GM12878 (cell line): ENCODE results near the gene RCBTB2. TPM values are rescaled to one million over a fixed set of nuclear protein-coding genes. Genes with fewer than 3 reads are reported as not detected.

ENCODE experiments used
- ATAC-seq: fragments of 200-7000 bp; cut with Tn5 transposase; 3 replicates; pipeline ENCODE4 v1.9.1; 2020; ENCODE audit warnings: mild to moderate bottlenecking, moderate library complexity
- BruUV-seq: library from RNA; stranded (reverse); fragments of 400-500 nt; replicated peaks from 2 replicates; lab custom pipeline; 2021; lab: Mats Ljungman, UMichigan
- CTCF ChIA-PET: fragments of 300-600 bp; sonication (Branson Sonifier 250); formaldehyde crosslinking; extraction: SDS; loops from one replicate; lab custom pipeline; 2021; ENCODE audit warnings: inconsistent platforms; lab: Yijun Ruan, JAX
- POLR2A ChIA-PET: fragments of 350-600 bp; formaldehyde crosslinking; extraction: SDS; loops from one replicate; lab custom pipeline; 2021; ENCODE audit warnings: inconsistent platforms; lab: Charles Lee
- RAD21 ChIA-PET: fragments of 300-600 bp; sonication (Branson Sonifier 250); formaldehyde crosslinking; loops from one replicate; lab custom pipeline; 2023; ENCODE audit warnings: antibody characterized with exemption; ENCODE audit not compliant: unreplicated experiment; lab: Charles Lee
- SMC1A ChIA-PET: fragments of 300-600 bp; sonication (Branson Sonifier 250); formaldehyde crosslinking; loops from one replicate; lab custom pipeline; 2023; ENCODE audit not compliant: unreplicated experiment, uncharacterized antibody; lab: Charles Lee
- DNase-seq: peaks from one replicate; pipeline ENCODE4 v3.0.0-alpha.2; 2011; ENCODE audit warnings: low read depth, low spot score
- FAIRE-seq: peaks from 3 replicates; lab custom pipeline; 2011; peaks lifted over from hg19 to GRCh38; lab: Jason Lieb, UNC
- H2AFZ ChIP-seq: 2 replicates; pipeline ENCODE4 v1.6.0; 2011; ENCODE audit warnings: low read depth, low read length, control low read depth; ENCODE audit not compliant: control insufficient read depth
- H3K27ac ChIP-seq: 2 replicates; pipeline ENCODE4 v1.5.1; 2011; ENCODE audit warnings: control low read depth; ENCODE audit not compliant: control insufficient read depth, insufficient read depth
- H3K27me3 ChIP-seq, 2 experiments: replicated peaks in 1 of 2; 2 replicates each; pipeline versions ENCODE4 v1.6.0 to v1.6.1; 2011; ENCODE audit warnings: low read length in 1 of 2; ENCODE audit not compliant: control insufficient read depth in 2 of 2, insufficient read depth in 2 of 2
- H3K36me3 ChIP-seq, 2 experiments: 2 replicates each; pipeline ENCODE4 v1.5.1; 2011; ENCODE audit warnings: low read length in 1 of 2; ENCODE audit not compliant: control insufficient read depth in 2 of 2, insufficient read depth in 2 of 2
- H3K4me1 ChIP-seq: 2 replicates; pipeline ENCODE4 v1.6.1; 2011; ENCODE audit warnings: mild to moderate bottlenecking, low read length, moderate library complexity, mixed read lengths; ENCODE audit not compliant: control insufficient read depth, insufficient read depth
- H3K4me2 ChIP-seq: 2 replicates; pipeline ENCODE4 v1.6.0; 2011; ENCODE audit warnings: control low read depth; ENCODE audit not compliant: control insufficient read depth, insufficient read depth
- H3K4me3 ChIP-seq: fragments of 200-600 bp; sonication (generic); 2 replicates; pipeline ENCODE4 v1.5.1; 2016
- H3K79me2 ChIP-seq: 2 replicates; pipeline ENCODE4 v1.6.0; 2011; ENCODE audit warnings: low read length; ENCODE audit not compliant: control insufficient read depth, insufficient read depth
- H3K9ac ChIP-seq: 2 replicates; pipeline ENCODE4 v1.8.0; 2011; ENCODE audit warnings: low read length, control low read depth, mixed read lengths; ENCODE audit not compliant: control insufficient read depth, insufficient read depth
- H3K9me3 ChIP-seq: replicated peaks from 3 replicates; pipeline ENCODE4 v1.5.1; 2011; ENCODE audit warnings: mild to moderate bottlenecking, low read length; ENCODE audit not compliant: control insufficient read depth, insufficient read depth
- H4K20me1 ChIP-seq: 2 replicates; pipeline ENCODE4 v1.6.0; 2011; ENCODE audit not compliant: control insufficient read depth, insufficient read depth
- ASH2L ChIP-seq: fragments of 300-600, 200-600 bp; sonication (generic); IDR thresholded peaks from 2 replicates; pipeline ENCODE4 v1.6.1; 2017; ENCODE audit warnings: low read depth, mild to moderate bottlenecking, borderline replicate concordance
- CBX3 ChIP-seq: fragments of 200-600 bp; sonication (generic); IDR thresholded peaks from 2 replicates; pipeline ENCODE4 v1.6.1; 2016; ENCODE audit warnings: low read depth, borderline replicate concordance
- CBX5 ChIP-seq: sonication (generic); IDR thresholded peaks from 2 replicates; pipeline ENCODE4 v1.6.1; 2016; ENCODE audit warnings: low read depth, moderate library complexity, mild to moderate bottlenecking, inconsistent platforms
- CHD4 ChIP-seq: fragments of 200-600 bp; sonication (generic); IDR thresholded peaks from 2 replicates; pipeline ENCODE4 v1.6.1; 2016; ENCODE audit warnings: mild to moderate bottlenecking
- PAX8 ChIP-seq: fragments of 450-650 bp; IDR thresholded peaks from 2 replicates; pipeline ENCODE4 v1.6.1; 2017; ENCODE audit warnings: mild to moderate bottlenecking, moderate library complexity
- RUNX3 ChIP-seq: IDR thresholded peaks from 2 replicates; pipeline ENCODE4 v1.6.1; 2012; ENCODE audit warnings: low read length, inconsistent platforms
- SIN3A ChIP-seq: IDR thresholded peaks from 2 replicates; pipeline ENCODE4 v1.6.1; 2012; ENCODE audit warnings: low read depth, low read length, improper control_type of control experiment
- SKIL ChIP-seq: fragments of 450-650 bp; IDR thresholded peaks from 2 replicates; pipeline ENCODE4 v1.6.1; 2017; ENCODE audit warnings: mild to moderate bottlenecking, low read depth, inconsistent platforms; ENCODE audit not compliant: poor library complexity, severe bottlenecking
- SPI1 ChIP-seq: IDR thresholded peaks from 2 replicates; pipeline ENCODE4 v1.6.1; 2011; ENCODE audit warnings: low read depth, mild to moderate bottlenecking, low read length, moderate library complexity, borderline replicate concordance; ENCODE audit not compliant: insufficient read depth
- TARDBP ChIP-seq: IDR thresholded peaks from 2 replicates; pipeline ENCODE4 v1.6.1; 2016; ENCODE audit warnings: borderline replicate concordance
- TBL1XR1 ChIP-seq: IDR thresholded peaks from 2 replicates; pipeline ENCODE4 v1.6.1; 2012; ENCODE audit warnings: low read depth, low read length, improper control_type of control experiment
- YBX1 ChIP-seq: fragments of 450-650 bp; IDR thresholded peaks from 2 replicates; pipeline ENCODE4 v1.6.1; 2016; ENCODE audit warnings: antibody characterized with exemption
- WGBS: methylation state at CpG from one replicate; pipeline ENCODE4 v1.1.6; 2016; ENCODE audit warnings: low lambda C conversion rate; ENCODE audit not compliant: insufficient replicate concordance, insufficient coverage; ENCODE audit errors: missing lambda C conversion rate; 5-methylcytosine and 5-hydroxymethylcytosine counted together
- in situ Hi-C: fragments of 300-500 bp; cut with MboI; formaldehyde crosslinking; loops from 9 replicates; pipeline ENCODE4 v1.14.3; 2018; ENCODE audit warnings: mixed read lengths
- intact Hi-C: fragments of 100-400 bp; cut with micrococcal nuclease; formaldehyde crosslinking; loops from one replicate; pipeline ENCODE4 v1.14.2; 2022; ENCODE audit not compliant: unreplicated experiment
- polyA plus RNA-seq, 11 experiments: library from polyadenylated mRNA; depleted of rRNA in 4 of 11; unstranded in 6 of 11; stranded (reverse) in 5 of 11; fragments of >200 nt; fragmentation: Nextera tagmentation in 4 of 11; fragmentation: Illumina TruSeq in 1 of 11; extraction: Ambion mirVana in 4 of 11; extraction: Trizol in 1 of 11; gene quantifications; 1 replicate in 1 of 11; 2 replicates in 10 of 11; pipeline versions ENCODE4 v1.2.1 to v1.2.3, GENCODE V29; 2011 to 2016; ENCODE audit warnings: inconsistent platforms in 2 of 11, missing spikeins in 2 of 11, low read depth in 1 of 11
- total RNA-seq, 4 experiments: library from RNA; depleted of rRNA in 3 of 4; stranded (reverse); fragments of >200 nt in 3 of 4; fragmentation: Illumina TruSeq in 1 of 4; extraction: Trizol in 1 of 4; gene quantifications; 2 replicates each; pipeline versions ENCODE4 v1.2.1 to v1.2.3, GENCODE V29; 2013 to 2021

Gene RCBTB2
- total and polyA plus RNA-seq, 10 of the 15 experiments (the other 5 are each of a cell fraction or from before 2014, with no cell fraction given) = 5.0 to 16.0 (median 8.5) TPM

- TF ChIP-seq SKIL = no peak
Measured at GRCh38 chr13:48567515-48568369, 34.9 kb upstream of the RCBTB2 start (continued).

- peaks cover 38% of the 10 kb centered on the region for H3K4me1 ChIP-seq
- in situ Hi-C loops (no loop called here), intact Hi-C loops (loop anchor here (5.0 kb wide), 2 partner anchors 72 to 262 kb away; partner anchors contain the start of gene RB1)
- H3K27me3 ChIP-seq = no peaks in the 10 kb centered on the region
- no peaks in the 10 kb centered on the region for H3K36me3 ChIP-seq
- ATAC-seq = no peak
- POLR2A ChIA-PET = interaction anchor here (1.3 to 4.0 kb wide), 2 partner anchors 15 to 32 kb away, joined by 3 to 14 read pairs; no protein-coding TSS in a partner anchor
- BruUV-seq = no TSS peak
- no peak for DNase-seq
- no peak overlapping the region; the same call in 1 of the 2 replicates for H3K27ac ChIP-seq
- RAD21 ChIA-PET = interaction anchor here (1.0 to 4.9 kb wide), 3 partner anchors 12 to 36 kb away, joined by 3 to 51 read pairs (median 5); no protein-coding TSS in a partner anchor
- FAIRE-seq = peak; percentile 31
- no peak overlapping the region for H3K4me2 ChIP-seq
- SMC1A ChIA-PET = interaction anchor here (2.9 to 8.2 kb wide), 3 partner anchors 14 to 72 kb away, joined by 9 to 103 read pairs (median 11); no protein-coding TSS in a partner anchor
- no peak overlapping the region for H2AFZ ChIP-seq
- H3K9me3 ChIP-seq = no peaks in the 10 kb centered on the region; the same call in 2 of the 3 replicates
- CTCF ChIA-PET = interaction anchor here (5.4 kb wide), 1 partner anchor 16 kb away, joined by 46 read pairs; no protein-coding TSS in a partner anchor
- 97% methylated on average over 3 of the region's 3 CpGs for WGBS
- H3K4me3 ChIP-seq = no peak overlapping the region
- H4K20me1 ChIP-seq = no peaks in the 10 kb centered on the region
- TF ChIP-seq PAX8 (no peak), SPI1 (no peak), ASH2L (no peak), TARDBP (no peak), CBX3 (no peak), TBL1XR1 (no peak), SIN3A (no peak), SKIL (no peak), CHD4 (no peak), CBX5 (no peak), YBX1 (no peak), RUNX3 (no peak)
- no peaks in the 10 kb centered on the region for H3K79me2 ChIP-seq
- H3K9ac ChIP-seq = no peak overlapping the region
Measured at GRCh38 chr13:48564056-48564455, 31.2 kb upstream of the RCBTB2 start.
